Activated B cell treated with CpG ODN at 0.5 μM for 24 hours (primary cell): ENCODE measurements around the gene NOL4L. TPM values are rescaled to one million over a fixed set of nuclear protein-coding genes. Genes with fewer than 3 reads are reported as not detected.

ENCODE experiments used
- ATAC-seq: fragments of 200-7000 bp; cut with Tn5 transposase; one replicate; pipeline ENCODE4 v1.10.0; 2021; ENCODE audit warnings: low read depth, mild to moderate bottlenecking, moderate library complexity
- CTCF ChIA-PET: fragments of 350-600 bp; sonication (Branson Sonifier 250); formaldehyde crosslinking; loops from one replicate; lab custom pipeline; 2021; ENCODE audit warnings: antibody characterized with exemption; lab: Charles Lee
- POLR2A ChIA-PET: fragments of 350-600 bp; sonication (Branson Sonifier 250); formaldehyde crosslinking; loops from one replicate; lab custom pipeline; 2021; ENCODE audit warnings: antibody characterized with exemption; lab: Charles Lee
- DNase-seq: peaks from one replicate; pipeline ENCODE4 v3.0.0; 2022
- H3K27ac Mint-ChIP-seq: one replicate; pipeline ENCODE4 v1.8.0; 2020; ENCODE audit warnings: mixed read lengths
- H3K27me3 Mint-ChIP-seq: one replicate; pipeline ENCODE4 v1.8.0; 2021; ENCODE audit warnings: mixed read lengths
- H3K36me3 Mint-ChIP-seq: one replicate; pipeline ENCODE4 v1.8.0; 2021; ENCODE audit warnings: low read depth, mixed read lengths
- H3K4me1 Mint-ChIP-seq: one replicate; pipeline ENCODE4 v1.8.0; 2021; ENCODE audit warnings: mixed read lengths
- H3K4me3 Mint-ChIP-seq: one replicate; pipeline ENCODE4 v1.8.0; 2020; ENCODE audit warnings: mild to moderate bottlenecking, mixed read lengths
- H3K9me3 Mint-ChIP-seq: one replicate; pipeline ENCODE4 v1.8.0; 2020; ENCODE audit warnings: mixed read lengths
- intact Hi-C: fragments of 100-400 bp; cut with micrococcal nuclease; formaldehyde crosslinking; loops from one replicate; pipeline ENCODE4 v1.15.1; 2024
- total RNA-seq: library from RNA; stranded (reverse); gene quantifications from 2 replicates; pipeline ENCODE4 v1.2.3, GENCODE V29; 2022
- TF ChIP-seq, protein P1 (sequence below): fragments of 200-600 bp; IDR thresholded peaks from one replicate; pipeline ENCODE4 v1.8.0; 2022; ENCODE audit warnings: antibody characterized with exemption, mild to moderate bottlenecking

The NOL4L gene
- total RNA-seq, 1 donor from 2014 or later = 4.7 TPM

DNA sequence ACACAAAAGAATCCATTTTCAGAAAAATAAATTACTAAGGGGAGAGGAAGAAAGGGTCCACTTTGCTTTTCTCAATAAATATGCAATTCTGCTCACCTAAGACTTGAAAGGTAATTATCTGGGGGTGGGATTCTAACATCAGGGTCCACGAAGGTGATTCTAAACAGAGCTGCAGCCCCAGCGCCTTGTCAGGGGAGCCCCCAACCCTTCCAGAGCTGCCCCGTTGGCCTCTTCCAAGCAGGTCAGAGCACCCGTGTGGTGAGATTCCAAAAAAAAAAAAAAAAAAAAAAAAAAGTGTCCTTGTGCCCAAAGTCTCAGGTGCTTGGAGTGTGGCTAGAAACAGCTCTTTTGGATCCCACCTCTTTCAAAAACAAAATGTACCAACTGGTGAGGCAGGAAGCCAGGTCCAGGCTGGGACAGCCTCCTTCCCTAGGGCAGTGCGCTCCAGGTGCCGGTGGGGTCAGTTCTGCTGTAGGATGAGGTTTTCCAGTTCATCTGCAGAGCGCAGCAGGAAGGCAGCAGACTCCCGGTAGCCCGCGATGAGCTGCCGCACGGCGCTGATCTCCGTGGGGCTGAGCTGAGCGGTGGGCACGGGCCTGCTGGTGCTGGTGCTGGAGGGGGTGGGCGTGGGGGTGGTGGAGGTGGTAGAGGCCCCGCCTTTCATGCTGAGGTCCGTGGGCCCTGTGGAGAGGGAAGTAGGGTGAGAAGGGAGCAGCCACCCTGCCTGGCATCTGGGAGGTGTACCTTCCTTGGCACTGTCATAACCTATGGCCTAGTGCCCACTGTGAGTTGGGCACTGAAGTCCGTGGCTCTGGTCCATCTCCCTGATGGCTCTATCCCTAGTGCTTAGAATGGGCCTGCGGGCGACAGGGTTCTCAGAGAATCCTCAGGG, 137.8 kb downstream of the NOL4L start:
- Mint-ChIP-seq H3K36me3 (peaks cover 26% of the 10 kb centered on the region), H3K4me1 (peaks cover 34% of the 10 kb centered on the region), H3K27ac (no peak overlapping the region), H3K4me3 (no peak overlapping the region), H3K27me3 (no peaks in the 10 kb centered on the region), H3K9me3 (no peaks in the 10 kb centered on the region)
- ChIA-PET CTCF (no interaction called here), POLR2A (no interaction called here)
- intact Hi-C loops = no loop called here
- ATAC-seq (no peak), DNase-seq (no peak)
- TF ChIP-seq, protein P1, sequence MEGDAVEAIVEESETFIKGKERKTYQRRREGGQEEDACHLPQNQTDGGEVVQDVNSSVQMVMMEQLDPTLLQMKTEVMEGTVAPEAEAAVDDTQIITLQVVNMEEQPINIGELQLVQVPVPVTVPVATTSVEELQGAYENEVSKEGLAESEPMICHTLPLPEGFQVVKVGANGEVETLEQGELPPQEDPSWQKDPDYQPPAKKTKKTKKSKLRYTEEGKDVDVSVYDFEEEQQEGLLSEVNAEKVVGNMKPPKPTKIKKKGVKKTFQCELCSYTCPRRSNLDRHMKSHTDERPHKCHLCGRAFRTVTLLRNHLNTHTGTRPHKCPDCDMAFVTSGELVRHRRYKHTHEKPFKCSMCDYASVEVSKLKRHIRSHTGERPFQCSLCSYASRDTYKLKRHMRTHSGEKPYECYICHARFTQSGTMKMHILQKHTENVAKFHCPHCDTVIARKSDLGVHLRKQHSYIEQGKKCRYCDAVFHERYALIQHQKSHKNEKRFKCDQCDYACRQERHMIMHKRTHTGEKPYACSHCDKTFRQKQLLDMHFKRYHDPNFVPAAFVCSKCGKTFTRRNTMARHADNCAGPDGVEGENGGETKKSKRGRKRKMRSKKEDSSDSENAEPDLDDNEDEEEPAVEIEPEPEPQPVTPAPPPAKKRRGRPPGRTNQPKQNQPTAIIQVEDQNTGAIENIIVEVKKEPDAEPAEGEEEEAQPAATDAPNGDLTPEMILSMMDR = no peak

DNA sequence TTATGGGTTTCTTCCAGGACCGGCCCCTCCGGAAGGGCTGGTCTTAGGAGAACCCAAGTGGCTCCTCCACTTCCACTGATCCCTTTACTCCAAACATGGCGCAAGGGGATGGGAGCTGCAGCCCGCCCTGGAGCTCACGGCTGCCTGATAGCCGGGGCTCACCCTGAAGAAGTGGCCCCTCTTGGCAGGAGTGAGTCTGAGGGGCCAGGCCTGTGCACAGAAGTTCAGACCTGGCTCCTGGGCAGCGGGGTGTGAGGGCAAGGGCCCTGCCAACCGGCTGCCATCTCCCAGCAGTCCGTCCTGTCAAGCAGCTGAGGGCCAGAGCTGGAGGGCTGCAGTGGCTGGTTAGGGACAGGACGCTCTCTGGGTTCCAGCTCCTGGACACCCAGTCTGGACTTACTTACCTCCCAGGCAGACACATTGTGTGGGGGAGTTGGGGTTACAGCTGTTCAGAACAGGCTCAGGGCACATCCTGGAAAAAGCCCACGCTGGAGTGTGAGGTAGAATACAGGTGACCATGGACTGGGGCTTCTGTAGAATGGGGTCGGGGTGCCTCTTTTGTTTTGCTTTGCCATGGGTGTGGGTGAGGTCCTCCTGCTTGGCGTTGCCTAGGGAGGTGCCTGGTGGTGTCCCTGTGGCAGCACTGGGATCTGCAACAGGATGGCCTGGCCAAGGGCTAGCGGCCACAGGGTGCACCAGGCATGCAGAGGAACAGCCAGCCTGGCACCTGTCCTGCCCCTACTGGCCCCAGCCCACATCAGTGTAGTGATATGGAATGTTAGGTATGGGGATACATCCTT, 138.6 kb downstream of the NOL4L start:
- ATAC-seq (no peak), DNase-seq (no peak)
- Mint-ChIP-seq H3K4me1 (peaks cover 35% of the 10 kb centered on the region), H3K36me3 (peaks cover 29% of the 10 kb centered on the region), H3K27me3 (no peaks in the 10 kb centered on the region), H3K27ac (no peak overlapping the region), H3K9me3 (no peaks in the 10 kb centered on the region), H3K4me3 (no peak overlapping the region)
- POLR2A ChIA-PET = no interaction called here
- intact Hi-C loops = no loop called here
- CTCF ChIA-PET = no interaction called here
- TF ChIP-seq, protein P1 = no peak

- peaks cover 35% of the 10 kb centered on the region for H3K4me1 Mint-ChIP-seq
- TF ChIP-seq, protein P1 = no peak
- intact Hi-C loops = no loop called here
- H3K4me3 Mint-ChIP-seq = no peak overlapping the region
- H3K36me3 Mint-ChIP-seq = peaks cover 35% of the 10 kb centered on the region
- DNase-seq (no peak), ATAC-seq (peak; percentile 46)
- ChIA-PET CTCF (no interaction called here), POLR2A (no interaction called here)
- no peak overlapping the region for H3K27ac Mint-ChIP-seq
- H3K27me3 Mint-ChIP-seq = no peaks in the 10 kb centered on the region
- no peaks in the 10 kb centered on the region for H3K9me3 Mint-ChIP-seq
Measured at GRCh38 chr20:32445539-32446273, 139.4 kb downstream of the NOL4L start.

GRCh38 chr20:32444474-32445220, 140.5 kb downstream of the NOL4L start:
- intact Hi-C loops = no loop called here
- no peak for ATAC-seq
- POLR2A ChIA-PET = no interaction called here
- Mint-ChIP-seq H3K4me3 (no peak overlapping the region), H3K27me3 (no peaks in the 10 kb centered on the region), H3K27ac (no peak overlapping the region), H3K36me3 (peaks cover 42% of the 10 kb centered on the region), H3K9me3 (no peaks in the 10 kb centered on the region), H3K4me1 (peaks cover 31% of the 10 kb centered on the region)
- TF ChIP-seq, protein P1 = no peak
- no peak for DNase-seq
- CTCF ChIA-PET = interaction anchor here (1.0 kb wide), 1 partner anchor 208 kb away, joined by 3 read pairs; no protein-coding TSS in a partner anchor
